Glutamatergic neuron (in vitro differentiated cells): ENCODE measurements around the gene ZCCHC24. TPM values are rescaled to one million over a fixed set of nuclear protein-coding genes. Genes with fewer than 3 reads are reported as not detected.
"Not testable (repeated sequence)": the region's sequence is repeated elsewhere in the genome, so short reads cannot be mapped to it uniquely, and the experiment has no call there.

Source experiments
- DNase-seq: peaks from one replicate; pipeline ENCODE4 v3.0.0; 2022
- H3K27ac Mint-ChIP-seq: one replicate; pipeline ENCODE4 v1.8.0; 2020; ENCODE audit warnings: mild to moderate bottlenecking, mixed read lengths, inconsistent platforms; ENCODE audit not compliant: unreplicated experiment
- H3K27me3 Mint-ChIP-seq: one replicate; pipeline ENCODE4 v1.8.0; 2020; ENCODE audit warnings: mild to moderate bottlenecking, moderate library complexity, mixed read lengths, inconsistent platforms; ENCODE audit not compliant: unreplicated experiment
- H3K36me3 Mint-ChIP-seq: one replicate; pipeline ENCODE4 v1.8.0; 2020; ENCODE audit warnings: mild to moderate bottlenecking, mixed read lengths, inconsistent platforms; ENCODE audit not compliant: unreplicated experiment
- H3K4me1 Mint-ChIP-seq: one replicate; pipeline ENCODE4 v1.8.0; 2020; ENCODE audit warnings: mild to moderate bottlenecking, low read depth, mixed read lengths, inconsistent platforms; ENCODE audit not compliant: unreplicated experiment
- H3K4me3 Mint-ChIP-seq: one replicate; pipeline ENCODE4 v1.8.0; 2020; ENCODE audit warnings: mild to moderate bottlenecking, mixed read lengths, inconsistent platforms; ENCODE audit not compliant: unreplicated experiment
- H3K9me3 Mint-ChIP-seq: one replicate; pipeline ENCODE4 v1.8.0; 2020; ENCODE audit warnings: mild to moderate bottlenecking, moderate library complexity, mixed read lengths, inconsistent platforms; ENCODE audit not compliant: unreplicated experiment
- total RNA-seq: library from RNA; stranded (reverse); fragmentation: NEBNext Ultra II Directional; extraction: Animal tissue kit (Norgen Biotek cat#: 25700); gene quantifications from one replicate; pipeline ENCODE4 v1.2.1, GENCODE V29; 2021; ENCODE audit not compliant: unreplicated experiment
- TF ChIP-seq, protein P1 (sequence below): fragments of 200-600 bp; sonication (generic); IDR thresholded peaks from one replicate; pipeline ENCODE4 v1.5.0; 2021; ENCODE audit not compliant: partially characterized antibody, unreplicated experiment

Gene ZCCHC24
- total RNA-seq, 1 donor from 2014 or later = 3.0 TPM

DNA sequence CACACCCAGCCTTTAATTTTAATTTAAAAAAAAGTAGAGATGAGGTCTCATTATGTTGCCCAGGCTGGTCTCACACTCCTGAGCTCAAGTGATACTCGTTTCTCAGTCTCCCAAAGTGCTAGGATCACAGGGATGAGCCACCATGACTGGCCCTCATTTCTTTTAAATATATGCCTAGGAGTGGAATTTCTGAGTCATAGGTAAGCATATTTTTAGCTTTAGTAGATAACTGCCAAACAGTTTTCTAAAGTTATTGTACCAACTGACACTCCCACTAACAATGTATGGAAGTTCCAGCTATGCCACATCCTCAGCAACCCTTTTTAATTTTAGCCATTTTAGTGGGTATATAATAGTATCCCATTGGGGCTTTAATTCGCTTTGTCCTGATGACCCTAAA is 111.9 kb downstream of the ZCCHC24 start:
- Mint-ChIP-seq H3K27me3 (peaks cover 5% of the 10 kb centered on the region), H3K4me1 (peaks cover 7% of the 10 kb centered on the region)

DNA sequence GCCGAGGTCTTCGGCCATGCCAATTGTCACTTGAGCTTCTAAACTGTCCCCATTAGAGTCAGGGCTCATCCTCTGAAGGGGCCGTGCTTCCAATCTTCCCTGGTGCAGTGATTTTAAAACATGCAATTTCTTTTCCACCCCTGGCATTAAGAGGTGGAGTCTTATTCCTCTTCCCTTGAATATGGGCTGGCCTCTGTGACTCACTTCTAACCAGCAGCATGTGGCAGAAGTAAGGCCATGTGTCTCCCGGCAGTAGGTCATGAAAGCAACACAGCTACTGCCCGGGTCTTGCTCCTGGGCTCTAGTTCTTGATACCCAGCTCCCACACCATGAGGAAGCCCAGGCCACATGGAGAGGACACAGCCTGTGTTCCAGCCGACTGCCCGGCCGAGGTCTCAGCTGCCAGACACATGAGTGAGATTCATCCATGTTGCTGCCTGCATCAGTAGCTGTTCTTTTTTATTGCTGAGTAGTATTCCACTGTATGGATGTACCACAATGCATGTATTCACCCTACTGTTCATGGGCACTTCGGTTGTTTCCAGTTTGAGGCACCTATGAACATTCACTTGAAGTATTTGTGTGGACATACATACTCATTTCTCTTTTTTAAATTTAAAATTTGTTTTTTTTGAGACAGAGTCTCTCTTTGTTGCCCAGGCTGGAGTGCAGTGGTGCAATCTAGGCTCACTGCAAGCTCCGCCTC is 112.7 kb downstream of the ZCCHC24 start:
- H3K27ac Mint-ChIP-seq, H3K36me3 Mint-ChIP-seq: not testable (repeated sequence)

More for the DNA sequence above, 111.9 kb downstream of the ZCCHC24 start:
- Mint-ChIP-seq H3K9me3 (peaks cover 5% of the 10 kb centered on the region), H3K36me3 (no peaks in the 10 kb centered on the region), H3K4me3 (no peak overlapping the region), H3K27ac (no peak overlapping the region)
- DNase-seq = no peak
- TF ChIP-seq, protein P1, sequence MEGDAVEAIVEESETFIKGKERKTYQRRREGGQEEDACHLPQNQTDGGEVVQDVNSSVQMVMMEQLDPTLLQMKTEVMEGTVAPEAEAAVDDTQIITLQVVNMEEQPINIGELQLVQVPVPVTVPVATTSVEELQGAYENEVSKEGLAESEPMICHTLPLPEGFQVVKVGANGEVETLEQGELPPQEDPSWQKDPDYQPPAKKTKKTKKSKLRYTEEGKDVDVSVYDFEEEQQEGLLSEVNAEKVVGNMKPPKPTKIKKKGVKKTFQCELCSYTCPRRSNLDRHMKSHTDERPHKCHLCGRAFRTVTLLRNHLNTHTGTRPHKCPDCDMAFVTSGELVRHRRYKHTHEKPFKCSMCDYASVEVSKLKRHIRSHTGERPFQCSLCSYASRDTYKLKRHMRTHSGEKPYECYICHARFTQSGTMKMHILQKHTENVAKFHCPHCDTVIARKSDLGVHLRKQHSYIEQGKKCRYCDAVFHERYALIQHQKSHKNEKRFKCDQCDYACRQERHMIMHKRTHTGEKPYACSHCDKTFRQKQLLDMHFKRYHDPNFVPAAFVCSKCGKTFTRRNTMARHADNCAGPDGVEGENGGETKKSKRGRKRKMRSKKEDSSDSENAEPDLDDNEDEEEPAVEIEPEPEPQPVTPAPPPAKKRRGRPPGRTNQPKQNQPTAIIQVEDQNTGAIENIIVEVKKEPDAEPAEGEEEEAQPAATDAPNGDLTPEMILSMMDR = no peak

More for the DNA sequence above, 112.7 kb downstream of the ZCCHC24 start:
- H3K4me1 Mint-ChIP-seq, H3K27me3 Mint-ChIP-seq, H3K9me3 Mint-ChIP-seq, DNase-seq, H3K4me3 Mint-ChIP-seq: not testable (repeated sequence)

Other genes with a start within 250 kb of the ZCCHC24 start
- 24.2 TPM for gene PPIF, start 98.2 kb downstream of the ZCCHC24 start, total RNA-seq
- 0.61 TPM for gene EIF5AL1, start 66.9 kb upstream of the ZCCHC24 start, total RNA-seq
- gene SFTPA2, start 114.8 kb upstream of the ZCCHC24 start, total RNA-seq = 0.39 TPM
- not detected for gene SFTPA1, start 165.3 kb upstream of the ZCCHC24 start, total RNA-seq